Ovary (tissue), 3 donors: ENCODE results near the gene SRCIN1.

Experiments
- CTCF ChIP-seq, 3 donors: fragments of 450-650 bp in 2 of 3; fragments of 200-600 bp in 1 of 3; IDR thresholded peaks; one replicate each; pipeline versions ENCODE4 v1.5.1 to v1.8.0; 2016 to 2022; ENCODE audit warnings: antibody characterized with exemption in 3 of 3, mild to moderate bottlenecking in 1 of 3
- EP300 ChIP-seq: sonication (generic); formaldehyde crosslinking; IDR thresholded peaks from one replicate; pipeline ENCODE4 v1.6.1; 2017; ENCODE audit warnings: antibody characterized with exemption
- POLR2A ChIP-seq: fragments of 450-650 bp; IDR thresholded peaks from one replicate; pipeline ENCODE4 v1.6.1; 2017; ENCODE audit warnings: antibody characterized with exemption, mild to moderate bottlenecking, moderate library complexity
- donor health status: DM: no; HTN: no; CAD: no.

GRCh38 chr17:38538906-38539305 is 66.8 kb downstream of the SRCIN1 start:
- no peak for TF ChIP-seq CTCF (IDR thresholded peaks at IDR 0.05)
- no peak for TF ChIP-seq EP300
- TF ChIP-seq POLR2A = no peak
